Skin of body (tissue), 2 donors: ENCODE results near the gene TMEM141. TPM values are rescaled to one million over a fixed set of nuclear protein-coding genes. Genes with fewer than 3 reads are reported as not detected.

Source experiments
- DNase-seq: peaks from one replicate; lab custom pipeline; 2025; lab: John Stamatoyannopoulos, UW
- total RNA-seq: library from RNA; depleted of rRNA; stranded (reverse); fragments of >200 nt; gene quantifications from one replicate; pipeline ENCODE4 v1.2.3, GENCODE V29; 2014

The TMEM141 gene
- total RNA-seq, 1 donor from 2014 or later = 31.9 TPM

DNA sequence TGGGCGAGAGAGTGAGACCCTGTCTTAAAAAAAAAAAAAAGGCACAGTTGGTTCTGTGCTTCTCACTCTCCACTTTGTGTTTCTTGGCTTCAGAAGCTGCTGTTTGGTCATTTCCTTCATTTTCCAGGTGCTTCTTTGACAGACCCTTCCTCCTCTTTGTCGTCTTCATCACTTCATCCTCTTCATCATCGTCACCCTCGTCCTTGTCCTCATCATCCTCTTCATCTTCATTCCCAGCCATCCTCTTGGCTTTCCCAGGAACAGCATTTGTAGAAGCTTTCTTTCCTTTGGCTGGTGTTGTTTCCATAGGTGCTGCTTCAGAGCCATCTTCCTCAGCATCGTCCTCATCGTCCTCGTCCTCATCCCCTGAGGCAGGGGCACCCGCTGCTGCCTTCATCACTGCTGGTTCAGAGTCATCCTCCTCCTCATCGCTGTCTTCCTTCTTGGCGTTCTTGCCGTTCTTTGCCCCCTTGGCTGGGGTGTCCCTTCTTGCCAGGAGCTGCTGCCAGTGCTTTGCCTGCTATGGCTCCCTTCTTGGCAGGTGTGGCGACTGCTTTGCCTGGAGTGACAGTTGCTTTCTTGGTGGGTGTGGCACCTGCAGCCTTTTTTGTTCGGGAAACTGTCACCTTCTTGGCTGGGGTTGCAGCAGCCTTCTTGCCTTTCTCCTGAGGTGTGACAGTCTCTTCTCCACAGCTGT, 23.7 kb downstream of the TMEM141 start:
- DNase-seq = no peak

DNA sequence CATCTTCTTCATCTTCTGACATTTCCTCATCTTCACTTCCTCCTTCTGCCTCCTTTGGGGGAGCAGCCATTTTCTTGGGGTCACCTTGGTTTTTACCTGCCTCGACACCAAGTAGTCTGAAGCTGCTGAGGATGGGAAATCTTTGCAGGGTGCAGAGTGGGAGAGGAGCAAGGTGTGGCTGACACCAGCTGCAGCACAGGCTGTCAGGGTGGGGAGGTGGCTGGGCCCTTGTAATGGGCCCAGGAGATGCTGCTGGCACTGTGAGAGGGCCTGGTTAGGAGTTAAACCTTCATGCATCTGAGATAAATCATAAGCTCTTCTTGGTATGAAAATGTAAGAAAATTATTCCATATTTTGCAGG, 24.3 kb downstream of the TMEM141 start:
- no peak for DNase-seq

DNA sequence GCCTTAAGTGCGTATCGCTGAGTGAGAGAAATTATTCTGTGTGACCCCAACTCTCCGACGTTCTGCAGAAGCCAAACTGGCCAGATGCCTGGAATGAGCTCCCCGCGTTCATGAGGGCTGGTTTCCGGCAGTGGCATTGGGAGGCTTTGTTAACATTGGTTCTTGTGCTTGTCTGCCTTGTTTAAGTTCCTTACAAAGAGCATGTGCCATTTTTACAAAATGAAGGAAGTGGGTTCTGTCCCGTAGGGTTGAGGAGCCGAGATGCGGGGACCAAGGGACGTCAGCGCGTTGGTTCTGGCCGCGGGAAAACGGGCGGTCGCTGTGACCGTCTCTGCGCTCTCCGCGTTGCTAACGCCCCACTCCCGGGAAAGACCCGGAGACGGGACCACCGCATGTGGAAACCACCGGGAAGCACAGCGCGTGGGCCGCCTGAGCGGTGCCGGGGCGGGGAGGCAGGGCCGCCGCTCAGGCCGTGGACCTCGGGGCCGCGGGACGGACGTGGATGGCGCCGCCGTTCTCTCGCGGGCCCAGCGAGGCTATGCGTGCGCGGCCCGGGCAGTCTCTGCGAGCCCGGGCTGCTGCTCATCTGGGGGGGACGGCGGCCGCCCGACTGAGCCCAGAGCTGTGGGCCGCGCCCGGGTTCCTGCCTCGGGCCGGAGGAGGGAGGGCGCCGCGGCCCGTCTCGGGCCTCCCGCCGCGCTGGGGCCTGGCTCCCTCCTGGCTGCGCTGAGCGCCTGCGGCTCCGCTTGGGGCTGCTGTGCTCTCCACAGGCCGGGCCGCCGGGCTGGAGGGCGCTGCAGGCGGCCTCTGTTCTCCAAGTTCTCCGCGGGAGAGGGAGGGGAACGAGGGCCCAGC, 30.1 kb downstream of the TMEM141 start:
- DNase-seq = no peak

DNA sequence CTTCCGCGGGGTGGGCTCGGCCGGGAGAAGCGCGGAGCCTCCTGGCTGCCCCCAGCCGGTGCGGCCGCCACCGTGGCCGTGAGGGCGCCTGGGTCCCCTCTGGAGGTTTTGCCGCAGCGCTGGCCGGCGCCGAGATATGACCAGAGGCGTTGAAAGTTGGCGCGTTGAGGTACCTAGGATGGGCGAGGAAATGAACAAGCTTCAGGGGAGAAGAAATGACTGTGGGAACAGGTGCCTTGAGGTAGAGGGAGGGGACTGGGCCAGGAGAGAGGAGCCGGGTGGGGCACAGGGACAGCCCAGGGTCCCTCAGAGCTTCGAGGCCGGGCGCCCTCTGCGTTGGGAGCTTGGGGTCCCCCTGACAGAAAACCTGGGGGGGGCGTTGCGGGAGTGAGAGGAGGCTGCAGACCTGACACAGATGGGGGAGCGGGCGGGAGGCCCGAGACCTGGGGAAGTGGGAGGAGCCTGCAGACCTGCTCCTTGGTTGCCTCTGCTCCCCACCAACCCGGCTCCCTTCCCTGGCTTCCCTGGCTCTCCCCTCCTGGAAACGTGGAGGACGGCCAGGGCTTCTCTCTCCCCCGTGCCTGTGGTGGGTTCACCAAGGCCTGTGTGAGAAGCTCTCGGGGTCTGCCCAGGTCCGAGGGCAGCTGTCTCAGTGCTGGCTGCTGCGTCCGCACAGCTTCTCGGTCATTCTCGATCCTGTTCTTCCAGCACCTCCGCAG, 30.8 kb downstream of the TMEM141 start:
- no peak for DNase-seq

DNA sequence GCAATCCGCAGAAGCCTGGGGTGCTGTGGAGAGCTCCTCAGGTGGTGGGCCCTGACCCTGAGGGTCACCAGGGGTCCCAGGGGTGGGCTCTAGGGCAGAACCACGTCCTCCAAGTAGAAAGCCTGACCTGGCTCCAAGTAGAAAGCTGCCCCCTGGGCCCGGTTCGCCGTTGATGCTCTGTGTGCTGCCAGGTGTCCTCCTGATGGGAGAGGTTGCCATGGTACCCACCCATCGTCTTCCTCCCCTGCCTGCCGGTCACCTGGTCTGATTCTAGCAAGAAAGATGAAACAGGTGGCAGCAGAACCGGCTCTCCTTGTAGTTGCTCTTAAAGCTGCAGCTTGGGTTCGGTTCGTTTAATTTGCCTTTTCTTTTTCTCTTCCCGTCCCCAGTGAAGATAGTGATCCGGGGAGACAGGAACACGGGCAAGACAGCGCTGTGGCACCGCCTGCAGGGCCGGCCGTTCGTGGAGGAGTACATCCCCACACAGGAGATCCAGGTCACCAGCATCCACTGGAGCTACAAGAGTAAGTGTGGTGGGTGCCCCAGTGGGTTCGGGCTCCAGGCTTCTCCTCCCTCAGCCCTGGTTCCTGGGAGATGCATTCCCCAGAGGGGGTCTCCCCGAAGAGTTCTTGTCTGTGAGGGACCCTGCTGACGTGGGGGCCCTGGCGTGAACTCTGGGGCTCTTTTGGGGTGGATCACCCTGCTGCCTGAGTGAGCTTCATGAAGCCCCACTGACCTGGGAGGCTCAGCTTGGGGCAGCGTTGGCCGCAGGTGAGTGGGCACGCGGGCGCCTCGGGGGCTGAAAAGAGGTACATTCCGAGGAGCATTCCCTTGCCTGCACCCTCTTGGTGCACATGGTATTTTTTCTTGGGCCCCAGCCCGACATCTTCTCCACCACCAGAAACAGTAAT, 32.2 kb downstream of the TMEM141 start:
- DNase-seq = no peak

DNA sequence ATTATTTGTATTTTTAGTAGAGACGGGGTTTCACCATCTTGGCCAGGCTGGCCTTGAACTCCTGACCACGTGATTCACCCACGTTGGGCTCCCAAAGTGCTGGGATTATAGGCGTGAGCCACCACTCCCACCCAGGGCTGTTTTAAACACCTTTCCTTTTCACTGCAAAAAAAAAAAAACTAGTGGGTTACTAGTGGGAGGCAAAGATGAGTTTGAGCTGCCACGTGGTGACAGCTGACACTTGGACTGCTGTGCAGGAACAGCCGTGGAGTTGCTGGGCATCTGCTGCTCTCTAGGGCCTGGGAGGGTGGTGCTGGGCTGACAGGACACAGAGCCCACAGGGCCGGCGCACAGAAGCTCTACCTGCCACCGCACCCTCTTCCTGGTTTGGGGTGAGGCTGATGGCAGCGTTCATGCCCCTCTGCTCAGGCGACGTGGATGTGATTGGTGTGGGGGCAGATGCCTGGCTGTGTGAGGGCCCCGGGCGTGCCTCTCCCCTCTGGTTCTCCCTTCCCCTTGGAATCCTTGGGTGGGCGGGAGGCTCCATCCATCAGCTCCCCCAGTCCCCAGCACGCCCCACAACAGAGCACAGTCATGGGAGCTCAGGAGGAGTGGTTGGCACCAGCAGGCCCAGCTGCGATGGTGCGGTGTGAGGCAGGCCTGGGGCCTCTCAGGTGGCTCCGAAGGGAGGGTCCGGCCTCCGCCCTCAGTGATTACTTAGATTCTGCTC, 33.5 kb downstream of the TMEM141 start:
- no peak for DNase-seq

DNA sequence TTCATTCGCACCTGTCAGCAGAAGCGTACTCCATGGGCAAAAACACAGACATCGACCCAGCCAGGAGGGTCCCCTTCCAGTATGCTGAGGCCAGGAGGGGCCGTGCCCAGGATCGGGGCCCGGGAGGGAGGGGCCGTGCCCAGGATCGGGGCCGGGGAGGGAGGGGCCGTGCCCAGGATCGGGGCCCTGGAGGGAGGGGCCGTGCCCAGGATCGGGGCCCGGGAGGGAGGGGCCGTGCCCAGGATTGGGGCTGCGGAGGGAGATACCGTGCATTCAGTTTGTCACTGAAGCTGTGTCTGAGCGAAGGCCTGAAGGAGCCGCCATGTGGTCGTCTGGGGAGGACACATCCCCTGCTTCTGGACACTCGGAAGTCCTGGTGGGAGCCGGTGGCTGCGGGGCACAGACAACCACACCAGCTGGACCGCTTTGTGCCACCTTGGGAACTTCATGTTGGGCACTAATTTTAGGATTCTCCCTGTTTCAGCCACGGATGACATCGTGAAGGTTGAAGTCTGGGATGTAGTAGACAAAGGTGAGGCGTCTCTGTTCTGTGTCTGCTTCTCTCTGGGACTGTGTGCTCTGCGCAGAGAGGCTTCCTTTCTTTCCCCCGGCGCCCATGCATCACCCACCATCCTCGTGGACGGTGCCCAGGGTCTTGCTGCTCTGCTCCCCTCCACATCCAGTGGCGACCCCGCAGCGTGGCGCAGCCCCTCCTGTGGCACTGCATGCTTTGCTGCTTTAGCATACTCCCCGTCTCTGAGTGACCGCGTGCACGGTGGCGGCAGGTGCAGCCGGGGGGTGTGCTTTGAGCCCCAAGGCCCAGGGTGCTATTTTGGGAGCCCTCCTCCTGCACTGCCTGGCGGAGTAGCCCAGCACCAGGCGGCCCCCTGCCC, 34.4 kb downstream of the TMEM141 start:
- no peak for DNase-seq

DNA sequence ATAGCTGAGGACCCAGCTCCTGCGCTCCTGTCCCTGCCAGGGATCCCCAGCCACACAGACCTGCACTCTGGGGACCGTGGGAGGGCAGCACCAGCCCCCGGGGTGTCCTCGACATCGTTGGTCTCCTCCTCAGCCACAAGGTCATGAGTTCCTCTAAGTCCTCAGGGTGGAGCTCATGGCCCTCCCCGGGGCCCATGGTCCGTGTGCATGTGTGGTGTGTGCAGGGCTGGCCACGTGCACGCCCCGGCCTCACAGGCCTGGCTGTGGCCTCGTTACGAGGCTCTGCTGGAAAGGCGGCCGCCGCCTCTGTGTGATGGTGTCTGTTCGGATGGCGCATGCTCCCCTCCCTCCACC, 35.0 kb downstream of the TMEM141 start:
- no peak for DNase-seq

DNA sequence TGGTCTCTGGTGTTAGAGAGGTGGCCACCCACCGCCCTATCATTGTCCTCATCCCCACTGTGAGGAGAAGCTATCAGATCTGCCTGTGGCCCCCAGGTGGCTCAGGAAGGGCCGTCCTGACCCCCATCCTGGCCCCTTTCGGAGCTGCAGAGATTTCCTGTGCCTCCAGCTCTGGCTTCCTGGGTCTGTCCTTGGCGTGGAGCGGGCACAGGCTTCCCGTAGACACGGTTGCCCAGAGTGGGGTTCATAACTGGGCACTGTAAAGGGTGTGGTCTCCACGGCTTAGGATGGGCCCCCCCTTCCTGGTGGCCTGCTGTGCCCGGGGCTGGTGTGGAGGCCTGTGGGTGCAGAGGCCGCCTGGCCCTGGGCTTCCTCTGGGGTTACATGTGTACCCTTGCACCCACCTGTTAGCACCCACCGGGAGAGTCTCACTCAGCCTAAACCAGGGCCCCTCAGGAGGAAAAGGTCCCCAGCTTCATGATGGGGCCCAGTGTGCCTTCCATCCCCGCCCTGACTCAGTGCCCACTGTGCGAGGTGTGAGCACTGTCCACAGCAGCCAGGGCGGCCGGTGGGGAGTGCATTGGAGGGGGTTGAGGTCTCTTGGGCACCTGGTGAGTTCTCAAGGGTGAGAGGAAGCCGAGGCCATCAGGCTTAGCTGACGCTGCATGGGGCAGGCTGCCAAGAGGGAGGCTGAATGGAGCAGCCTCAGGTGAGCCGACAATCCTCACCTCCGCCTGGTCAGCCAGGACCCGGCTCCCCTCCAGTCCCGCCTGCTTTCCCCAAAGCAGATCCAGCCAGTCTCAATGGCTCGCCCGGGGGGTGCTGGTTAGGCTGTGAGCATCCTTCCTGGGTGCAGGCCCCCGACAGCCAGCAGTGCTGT, 35.8 kb downstream of the TMEM141 start:
- no peak for DNase-seq

DNA sequence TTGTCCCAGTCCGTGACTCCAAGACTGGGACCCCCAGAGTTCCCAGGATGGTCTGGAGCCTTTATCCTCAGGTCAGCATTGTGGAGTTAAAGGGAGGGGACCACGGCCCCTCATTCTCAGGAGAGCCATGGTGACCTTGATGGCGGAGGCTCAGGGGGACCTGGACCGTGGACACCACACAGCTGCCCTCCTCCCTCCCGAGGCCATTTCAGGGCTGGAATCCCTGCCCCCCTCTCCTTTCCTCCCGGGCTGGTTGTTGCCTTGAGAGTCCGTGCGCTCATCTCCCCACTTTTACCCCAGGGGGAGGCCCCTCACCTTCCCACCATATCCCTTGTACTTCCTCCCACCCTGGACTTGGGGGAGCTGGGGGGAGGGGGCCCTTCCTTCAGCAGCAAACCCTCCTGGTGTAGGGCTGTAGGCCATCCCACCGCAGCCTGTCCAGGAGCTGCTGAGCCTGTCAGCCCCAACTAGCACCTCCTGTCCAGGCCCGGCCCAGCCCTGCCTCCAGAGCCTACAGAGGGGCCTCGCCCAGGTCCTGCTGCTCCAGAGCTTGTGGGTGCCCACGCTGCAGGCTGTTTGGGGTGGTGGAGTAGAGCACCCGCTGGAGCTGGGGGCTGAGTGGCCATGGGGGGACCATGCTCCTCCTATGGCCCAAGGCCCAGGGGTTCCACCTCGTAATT, 36.8 kb downstream of the TMEM141 start:
- no peak for DNase-seq

DNA sequence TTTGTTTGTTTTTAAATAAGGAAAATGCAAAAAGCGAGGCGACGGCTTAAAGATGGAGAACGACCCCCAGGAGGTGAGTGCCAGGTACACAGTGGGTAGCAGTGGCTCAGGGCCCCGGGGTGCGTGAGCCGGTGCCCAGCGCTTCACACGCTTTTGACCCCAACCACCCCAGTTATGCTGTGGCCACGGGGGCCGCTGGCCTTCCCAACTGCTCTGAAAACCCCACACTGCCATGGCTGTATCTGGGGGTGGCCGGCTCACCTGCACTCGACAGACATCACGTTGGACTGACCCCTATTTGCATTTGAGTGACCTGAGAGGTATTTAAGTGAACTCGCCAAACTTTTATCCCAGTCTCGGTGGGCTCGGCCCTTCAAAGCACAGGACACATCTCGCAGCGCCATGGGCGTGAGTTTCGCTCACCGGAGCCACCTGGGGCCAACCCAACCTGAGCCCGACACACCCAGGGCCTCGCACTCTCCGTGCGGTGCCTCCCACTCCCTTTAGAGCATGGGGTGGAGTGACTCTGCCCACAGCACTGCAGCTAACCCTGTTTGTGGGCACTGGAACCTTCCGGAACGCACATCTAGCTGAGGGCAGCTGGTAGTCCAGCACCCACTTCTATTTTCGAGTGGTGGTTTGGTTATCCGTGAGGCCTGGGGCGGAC, 37.5 kb downstream of the TMEM141 start:
- no peak for DNase-seq

DNA sequence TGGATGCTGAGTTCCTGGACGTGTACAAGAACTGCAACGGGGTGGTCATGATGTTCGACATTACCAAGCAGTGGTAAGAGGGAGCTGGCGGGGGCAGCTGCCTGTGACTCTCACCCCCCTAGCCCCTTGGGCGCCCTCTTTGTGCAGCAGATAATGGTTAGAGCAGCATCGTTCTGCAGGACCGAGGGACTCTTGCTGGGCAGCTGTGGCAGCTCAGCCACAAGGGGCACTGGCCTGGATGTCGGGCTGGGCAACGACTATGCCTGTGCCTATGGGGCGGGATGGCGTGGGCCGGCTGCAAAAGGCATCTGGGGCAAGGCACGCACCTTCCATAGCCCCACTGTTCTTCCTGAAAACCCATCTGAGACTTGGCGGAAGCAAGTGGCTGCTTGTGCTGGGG, 38.3 kb downstream of the TMEM141 start:
- DNase-seq = no peak

DNA sequence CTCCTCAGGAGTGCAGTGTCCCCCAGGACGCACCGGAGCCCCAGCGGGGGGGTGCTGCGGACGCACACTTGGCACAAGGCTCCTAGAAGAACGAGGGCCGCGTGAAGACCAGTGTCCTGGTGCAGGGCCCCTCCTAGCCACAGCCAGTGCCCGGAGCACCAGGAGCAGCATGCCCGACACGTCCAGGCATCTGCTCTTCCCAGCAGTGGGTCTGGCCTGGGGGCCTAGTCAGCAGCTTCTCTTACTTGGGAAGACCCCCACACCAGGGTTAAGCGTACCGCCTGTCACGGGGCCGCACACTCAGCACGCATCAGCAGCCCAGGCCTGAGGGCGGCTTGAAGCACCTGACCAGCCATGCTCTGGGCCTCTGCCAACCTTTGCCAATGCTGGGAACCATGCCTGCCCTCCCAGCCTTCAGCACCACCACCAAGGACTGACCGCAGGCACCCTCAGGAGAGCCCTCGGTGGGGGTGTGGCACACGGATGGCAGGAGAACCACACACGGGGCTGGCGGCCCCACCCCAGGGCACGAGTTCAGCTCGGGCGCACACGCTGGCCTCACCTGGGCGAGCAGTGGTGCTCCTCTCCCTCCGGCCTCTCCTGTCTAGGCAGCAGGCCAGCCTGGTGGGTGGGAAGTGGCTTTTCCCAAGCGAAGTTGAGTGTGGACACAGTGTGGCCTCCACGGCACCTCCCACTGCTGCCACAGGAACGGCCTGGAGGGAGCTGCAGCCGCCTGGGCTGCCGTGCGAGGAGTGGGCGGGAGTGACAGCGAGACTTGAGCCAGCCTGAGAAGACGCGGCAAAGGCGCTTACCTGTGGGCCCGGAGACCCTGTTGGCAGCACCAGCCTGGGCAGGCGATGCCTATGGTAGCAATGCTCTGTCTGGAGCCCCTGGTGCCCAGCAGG, 39.1 kb downstream of the TMEM141 start:
- DNase-seq = no peak

DNA sequence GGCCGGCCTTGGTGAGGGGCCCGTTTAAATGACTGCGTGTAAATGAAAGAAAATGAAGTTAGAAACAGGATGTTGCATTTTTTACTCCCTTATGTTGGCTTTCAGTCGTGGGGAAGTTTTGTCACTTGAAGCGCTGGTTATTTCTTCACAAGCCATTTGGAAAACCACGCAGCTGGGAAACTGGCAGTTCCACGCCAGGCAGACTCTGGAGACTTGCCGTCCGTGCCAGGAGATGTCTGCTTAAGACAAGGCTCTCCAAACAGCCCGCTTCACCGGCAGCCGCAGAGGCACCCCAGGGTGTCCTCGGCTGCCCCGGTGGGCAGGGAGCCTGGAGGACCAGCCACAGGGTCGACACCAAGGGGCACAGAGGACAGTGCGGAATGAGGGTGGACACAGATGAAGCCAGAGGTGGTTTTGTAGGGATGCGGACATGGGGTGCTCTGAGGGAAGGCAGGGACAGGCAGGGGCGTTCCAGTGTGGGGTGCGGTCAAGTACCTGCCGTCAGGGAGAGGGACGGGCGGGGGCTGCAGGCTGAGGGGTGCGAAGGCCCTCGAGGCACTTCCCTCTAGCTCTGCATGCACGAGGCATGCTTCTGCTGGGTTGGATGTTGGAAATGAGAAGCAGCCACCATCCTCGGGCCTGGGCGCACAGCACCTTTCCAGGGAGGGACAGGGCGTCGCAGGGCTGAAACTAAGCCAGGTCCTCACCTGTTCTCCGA, 40.0 kb downstream of the TMEM141 start:
- no peak for DNase-seq

DNA sequence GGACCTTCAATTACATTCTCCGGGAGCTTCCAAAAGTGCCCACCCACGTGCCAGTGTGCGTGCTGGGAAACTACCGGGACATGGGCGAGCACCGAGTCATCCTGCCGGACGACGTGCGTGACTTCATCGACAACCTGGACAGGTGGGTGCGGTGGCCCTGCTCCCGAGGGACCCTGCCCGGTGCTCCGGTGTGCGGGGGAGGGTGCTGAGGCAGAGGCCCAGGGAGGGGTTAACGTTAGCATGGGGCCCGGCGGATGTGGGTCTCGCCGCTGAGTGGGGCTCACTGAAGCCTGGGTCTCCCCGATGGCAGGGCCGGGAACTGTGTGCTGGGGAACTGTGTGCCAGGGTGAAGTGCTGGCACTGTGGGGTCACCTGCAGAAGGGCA, 40.6 kb downstream of the TMEM141 start:
- DNase-seq = no peak

DNA sequence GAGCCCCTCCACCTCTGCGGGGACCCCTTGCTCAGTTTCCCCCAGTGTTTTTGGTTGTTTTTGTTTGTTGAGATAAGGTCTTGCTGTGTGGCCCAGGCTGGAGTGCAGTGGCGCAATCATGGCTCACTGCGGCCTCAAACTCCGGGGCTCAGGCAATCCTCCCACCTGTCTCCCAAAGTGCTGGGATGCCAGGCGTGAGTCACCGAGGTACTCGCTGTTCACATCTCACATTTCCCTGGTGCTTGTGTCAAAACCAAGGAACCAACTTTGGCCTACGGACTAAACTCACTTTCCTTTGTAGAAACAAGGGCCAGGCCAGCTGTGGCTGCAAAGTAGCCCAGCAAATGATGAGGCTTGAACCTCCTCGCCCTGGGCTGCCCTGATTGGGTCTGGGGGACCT, 41.4 kb downstream of the TMEM141 start:
- DNase-seq = no peak
